Esophagus squamous epithelium (tissue), 4 donors: ENCODE data around the gene STXBP6.

Experiments
- POLR2A ChIP-seq, 4 donors: fragments of 450-650 bp; IDR thresholded peaks; one replicate each; pipeline ENCODE4 v1.6.1; 2017; ENCODE audit warnings: antibody characterized with exemption in 4 of 4, mild to moderate bottlenecking in 4 of 4, moderate library complexity in 3 of 4
- TF ChIP-seq, protein P1 (sequence below), 6 experiments: fragments of 450-650 bp in 4 of 6; fragments of 200-600 bp in 2 of 6; sonication (generic) in 2 of 6; IDR thresholded peaks; one replicate each; pipeline ENCODE4 v1.5.1; 2016 to 2019; ENCODE audit warnings: antibody characterized with exemption in 6 of 6, mild to moderate bottlenecking in 4 of 6, moderate library complexity in 4 of 6

- TF ChIP-seq, protein P1, sequence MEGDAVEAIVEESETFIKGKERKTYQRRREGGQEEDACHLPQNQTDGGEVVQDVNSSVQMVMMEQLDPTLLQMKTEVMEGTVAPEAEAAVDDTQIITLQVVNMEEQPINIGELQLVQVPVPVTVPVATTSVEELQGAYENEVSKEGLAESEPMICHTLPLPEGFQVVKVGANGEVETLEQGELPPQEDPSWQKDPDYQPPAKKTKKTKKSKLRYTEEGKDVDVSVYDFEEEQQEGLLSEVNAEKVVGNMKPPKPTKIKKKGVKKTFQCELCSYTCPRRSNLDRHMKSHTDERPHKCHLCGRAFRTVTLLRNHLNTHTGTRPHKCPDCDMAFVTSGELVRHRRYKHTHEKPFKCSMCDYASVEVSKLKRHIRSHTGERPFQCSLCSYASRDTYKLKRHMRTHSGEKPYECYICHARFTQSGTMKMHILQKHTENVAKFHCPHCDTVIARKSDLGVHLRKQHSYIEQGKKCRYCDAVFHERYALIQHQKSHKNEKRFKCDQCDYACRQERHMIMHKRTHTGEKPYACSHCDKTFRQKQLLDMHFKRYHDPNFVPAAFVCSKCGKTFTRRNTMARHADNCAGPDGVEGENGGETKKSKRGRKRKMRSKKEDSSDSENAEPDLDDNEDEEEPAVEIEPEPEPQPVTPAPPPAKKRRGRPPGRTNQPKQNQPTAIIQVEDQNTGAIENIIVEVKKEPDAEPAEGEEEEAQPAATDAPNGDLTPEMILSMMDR (IDR thresholded peaks at IDR 0.05) = no peak
- no peak for TF ChIP-seq POLR2A (IDR thresholded peaks at IDR 0.05)
Observed at GRCh38 chr14:24881116-24881893, 168.6 kb downstream of the STXBP6 start.
